GM10248 (cell line): ENCODE results near the gene ATP2A3.
A peak's percentile ranks its signal among the peaks of the same experiment; 100 is the strongest.
"Not testable (repeated sequence)": the region's sequence is repeated elsewhere in the genome, so short reads cannot be mapped to it uniquely, and the experiment has no call there.

ENCODE experiments used
- CTCF ChIA-PET: fragments of 300-600 bp; sonication (Branson Sonifier 250); formaldehyde crosslinking; extraction: SDS; loops from one replicate; lab custom pipeline; 2021; ENCODE audit warnings: antibody characterized with exemption; lab: Yijun Ruan, JAX
- POLR2A ChIA-PET: fragments of 350-650 bp; sonication (Branson Sonifier 250); formaldehyde crosslinking; extraction: SDS; loops from one replicate; lab custom pipeline; 2020; ENCODE audit warnings: antibody characterized with exemption; lab: Yijun Ruan, JAX
- DNase-seq: peaks from one replicate; pipeline ENCODE4 v3.0.0; 2012; ENCODE audit errors: extremely low spot score
- CTCF ChIP-seq: IDR thresholded peaks from 2 replicates; pipeline ENCODE4 v1.5.1; 2012; ENCODE audit warnings: mild to moderate bottlenecking, low read depth; ENCODE audit errors: extremely low read depth, missing control alignments, control extremely low read depth

Gene ATP2A3

DNA sequence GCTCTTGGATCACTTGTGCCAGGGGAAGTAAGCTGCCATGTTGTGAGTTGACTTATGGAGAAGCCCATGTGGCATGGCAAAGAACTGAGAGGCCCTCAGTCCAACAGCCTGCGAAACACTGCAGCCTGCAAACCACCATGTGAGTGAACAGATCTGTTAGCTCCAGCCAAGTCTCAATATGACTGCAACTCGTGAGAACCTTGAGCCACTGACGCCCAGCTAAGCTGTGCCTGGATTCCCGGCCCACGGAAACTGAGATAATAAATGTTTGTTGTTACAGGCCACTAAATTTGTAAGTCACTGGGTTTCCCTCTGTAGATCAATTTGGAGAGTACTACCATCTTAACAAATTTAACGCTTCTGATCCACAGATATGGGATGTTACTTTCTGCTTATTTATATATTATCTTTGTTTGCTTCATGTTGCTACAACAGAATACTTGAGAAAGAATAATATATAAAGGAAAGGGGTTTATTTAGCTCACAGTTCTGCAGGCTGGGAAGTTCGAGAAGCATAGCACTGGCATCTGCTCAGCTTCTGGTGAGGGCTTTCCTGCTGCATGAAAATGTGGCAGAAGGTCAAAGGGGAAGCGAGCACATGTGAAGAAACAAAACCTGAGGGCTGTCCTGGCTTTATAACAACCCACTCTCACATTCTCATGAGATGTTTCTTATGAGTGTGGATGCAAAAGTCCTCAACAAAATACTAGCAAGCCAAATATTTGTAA lies 29.4 kb upstream of the ATP2A3 start:
- ChIA-PET POLR2A (interaction anchor here (0.6 kb wide), 1 partner anchor 104 kb away, joined by 3 read pairs; no protein-coding TSS in a partner anchor), CTCF (interaction anchor here (0.7 to 2.8 kb wide), 8 partner anchors 8 to 147 kb away, joined by 3 to 10 read pairs (median 5); partner anchors contain the start of gene NCBP3)
- peak; percentile 56 for DNase-seq
- no peak for TF ChIP-seq CTCF

- ChIA-PET CTCF (interaction anchor here (1.3 kb wide), 1 partner anchor 27 kb away, joined by 3 read pairs; no protein-coding TSS in a partner anchor), POLR2A (no interaction called here)
- no peak for DNase-seq
- TF ChIP-seq CTCF, result no peak
Measured at GRCh38 chr17:3992370-3992769, 28.1 kb upstream of the ATP2A3 start.

DNA sequence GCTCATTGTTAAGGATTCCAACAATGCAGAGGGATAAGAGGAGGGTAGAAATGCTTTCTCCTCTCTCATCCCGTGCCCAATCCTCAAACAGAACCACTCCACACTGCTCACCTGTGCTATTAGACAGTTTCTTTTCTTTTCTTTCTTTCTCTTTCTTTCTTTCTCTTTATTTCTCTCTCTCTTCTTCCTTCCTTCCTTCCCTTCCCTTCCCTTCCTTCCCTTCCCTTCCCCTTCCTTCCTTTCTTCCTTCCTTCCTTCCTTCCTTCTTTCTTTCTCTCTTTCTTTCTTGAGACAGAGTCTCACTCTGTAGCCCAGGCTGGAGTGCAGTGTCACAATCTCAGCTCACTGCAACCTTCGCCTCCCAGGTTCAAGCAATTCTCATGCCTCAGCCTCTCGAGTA lies 27.5 kb upstream of the ATP2A3 start:
- CTCF ChIA-PET, result interaction anchor here (1.3 kb wide), 1 partner anchor 26 kb away, joined by 3 read pairs; no protein-coding TSS in a partner anchor
- POLR2A ChIA-PET, DNase-seq: not testable (repeated sequence)

- POLR2A ChIA-PET, result no interaction called here
- no peak for DNase-seq
- TF ChIP-seq CTCF, result no peak
- CTCF ChIA-PET, result no interaction called here
Measured at GRCh38 chr17:3990386-3991127, 26.3 kb upstream of the ATP2A3 start.

- ChIA-PET CTCF (interaction anchor here (1.2 kb wide), 1 partner anchor 9 kb away, joined by 3 read pairs; no protein-coding TSS in a partner anchor), POLR2A (interaction anchor here (0.5 kb wide), 1 partner anchor 22 kb away, joined by 3 read pairs; no protein-coding TSS in a partner anchor)
- DNase-seq, result no peak
- TF ChIP-seq CTCF, result no peak
Measured at GRCh38 chr17:3989041-3989886, 25.0 kb upstream of the ATP2A3 start.

DNA sequence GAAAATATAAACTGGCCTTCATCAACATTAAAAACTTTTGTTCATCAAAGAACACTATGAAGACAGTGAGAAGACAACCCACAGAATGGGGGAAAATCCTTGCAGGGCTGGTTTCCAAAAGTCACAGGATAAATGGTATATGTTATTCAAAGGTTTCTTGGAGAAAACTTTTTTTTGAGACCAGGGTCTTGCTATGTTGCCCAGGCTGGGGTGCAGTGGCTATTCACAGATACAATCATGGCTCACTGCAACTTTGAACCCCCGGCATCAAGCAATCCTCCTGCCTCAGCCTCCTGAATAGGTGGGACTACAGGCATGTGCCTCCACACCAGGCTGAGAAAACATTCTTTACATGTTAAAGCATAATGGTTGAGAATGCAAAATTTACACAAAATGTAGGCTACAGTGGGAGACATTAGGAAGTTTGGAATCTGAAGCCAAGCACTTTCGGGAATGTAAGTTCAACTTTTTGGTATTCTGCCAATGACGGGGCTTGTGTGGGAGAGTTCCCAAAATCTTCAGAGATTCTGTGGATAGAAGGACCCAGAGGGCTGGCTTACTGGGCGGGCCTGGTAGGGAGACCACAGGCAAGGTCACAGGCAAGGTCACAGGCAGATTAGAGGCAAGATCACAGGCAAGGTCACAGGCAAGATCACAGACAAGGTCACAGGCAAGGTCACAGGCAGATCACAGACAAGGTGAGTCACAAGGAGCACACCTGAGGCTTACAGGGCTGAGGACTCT lies 24.2 kb upstream of the ATP2A3 start:
- POLR2A ChIA-PET, result no interaction called here
- no peak for TF ChIP-seq CTCF
- CTCF ChIA-PET, result interaction anchor here (1.2 kb wide), 2 partner anchors 8 to 10 kb away, joined by 3 to 4 read pairs; no protein-coding TSS in a partner anchor
- DNase-seq, result no peak
